ENCODE results near the gene TAOK3.
"Not testable (repeated sequence)": the region's sequence is repeated elsewhere in the genome, so short reads cannot be mapped to it uniquely, and the experiment has no call there.

TAOK3 gene

DNA sequence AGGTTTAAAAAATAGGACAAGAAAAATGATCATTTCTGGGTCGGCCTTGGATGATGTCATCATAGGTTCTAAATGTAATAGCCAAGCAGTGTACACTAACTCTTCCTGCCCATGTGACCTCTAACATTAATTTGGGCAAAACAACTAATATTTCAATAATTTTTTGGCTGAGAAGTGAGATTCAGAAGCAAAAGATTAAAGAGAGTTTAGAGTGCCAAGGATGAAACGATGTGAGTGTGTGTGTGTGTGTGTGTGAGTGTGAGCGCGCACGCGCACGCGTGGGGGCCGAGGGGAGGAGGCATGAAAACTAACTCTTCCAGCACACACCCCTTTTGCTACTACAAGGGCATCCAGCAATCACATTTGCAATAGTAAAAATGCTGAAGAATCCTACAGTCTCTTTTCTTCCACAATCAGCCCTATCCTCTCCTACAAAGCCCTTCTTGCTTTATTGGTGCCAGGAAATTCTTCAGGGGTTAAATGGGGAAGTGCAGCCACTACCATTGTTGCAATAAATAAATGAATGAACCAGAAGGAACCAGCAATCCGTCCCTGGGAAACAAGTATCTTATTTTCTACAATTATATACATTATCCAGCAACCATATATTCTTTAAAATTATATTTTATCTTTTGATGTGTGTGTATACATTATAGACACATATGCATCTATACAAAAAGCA is 183.9 kb downstream of the TAOK3 start:
- DNase-seq = no peak

DNA sequence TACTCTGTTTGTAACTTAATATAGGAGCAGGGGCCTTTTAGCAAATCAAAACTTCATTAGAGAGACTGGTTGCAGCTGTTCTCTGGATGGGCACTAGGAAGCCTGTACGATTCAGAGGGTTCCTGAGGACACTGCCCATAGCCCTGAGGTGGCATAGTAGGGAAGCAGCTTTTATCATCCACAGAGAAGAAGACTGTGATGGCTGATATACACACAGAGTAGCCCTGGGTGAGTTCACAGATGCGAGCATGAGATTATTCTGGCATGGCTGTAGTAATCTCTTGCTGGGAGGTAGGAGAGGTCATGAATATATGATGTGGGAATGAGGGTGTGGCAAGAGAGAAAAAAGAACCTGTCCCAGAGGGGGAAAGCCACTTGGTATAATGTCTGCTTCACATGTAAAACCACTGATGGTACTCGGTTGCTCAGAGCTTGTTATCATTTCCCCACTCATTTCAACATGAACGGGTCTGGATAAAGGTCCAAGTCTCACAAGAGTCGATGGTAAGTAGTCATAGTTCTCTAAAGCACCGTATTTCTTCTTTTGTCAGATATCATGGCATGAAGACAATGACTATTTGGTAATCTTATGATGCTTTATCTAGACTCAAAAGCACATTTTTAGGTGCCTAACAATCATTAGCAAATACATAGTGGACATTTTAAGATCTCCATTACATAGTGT is 184.8 kb downstream of the TAOK3 start:
- DNase-seq = peak; percentile 73

DNA sequence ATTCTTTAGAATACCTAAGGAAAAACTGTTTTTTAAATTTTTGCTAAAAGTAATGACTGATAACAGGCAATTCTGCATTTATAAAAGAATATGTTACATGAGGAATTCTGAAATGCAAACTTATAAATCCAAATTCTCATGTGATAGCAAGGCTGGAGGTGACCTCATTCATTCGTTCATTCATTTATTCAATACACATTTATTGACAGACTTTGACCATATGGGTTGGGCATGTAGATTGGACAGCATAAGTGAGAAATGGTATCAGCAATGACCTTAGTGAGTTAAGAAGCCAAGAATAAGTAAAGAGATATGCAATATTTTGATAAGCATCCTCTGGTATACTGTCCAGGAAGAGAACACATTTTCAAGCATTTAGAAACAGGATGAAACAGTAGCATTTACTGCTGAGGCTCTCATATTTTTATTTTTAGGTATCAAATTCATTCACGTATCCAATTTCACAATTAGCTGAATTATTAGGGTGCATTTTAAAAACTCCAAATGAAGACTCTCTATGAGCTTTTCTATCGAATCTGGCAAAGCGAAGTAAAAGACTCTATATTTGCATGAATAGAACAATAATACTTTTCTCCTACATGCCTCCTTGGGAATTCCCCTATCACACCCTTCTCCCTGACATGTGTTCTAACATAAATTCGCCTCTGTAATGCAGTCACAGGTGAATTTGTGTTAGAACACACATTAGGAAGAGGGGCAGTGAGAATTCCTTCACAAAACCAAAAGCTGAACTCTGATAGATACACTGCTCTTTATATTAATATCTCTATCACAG is 186.9 kb downstream of the TAOK3 start:
- DNase-seq = no peak

- no peak for DNase-seq
Measured at GRCh38 chr12:118183711-118184110, 189.0 kb downstream of the TAOK3 start.

GRCh38 chr12:118183155-118183554 is 189.6 kb downstream of the TAOK3 start:
- no peak for DNase-seq

GRCh38 chr12:118175823-118176447 is 196.8 kb downstream of the TAOK3 start:
- DNase-seq = no peak

DNA sequence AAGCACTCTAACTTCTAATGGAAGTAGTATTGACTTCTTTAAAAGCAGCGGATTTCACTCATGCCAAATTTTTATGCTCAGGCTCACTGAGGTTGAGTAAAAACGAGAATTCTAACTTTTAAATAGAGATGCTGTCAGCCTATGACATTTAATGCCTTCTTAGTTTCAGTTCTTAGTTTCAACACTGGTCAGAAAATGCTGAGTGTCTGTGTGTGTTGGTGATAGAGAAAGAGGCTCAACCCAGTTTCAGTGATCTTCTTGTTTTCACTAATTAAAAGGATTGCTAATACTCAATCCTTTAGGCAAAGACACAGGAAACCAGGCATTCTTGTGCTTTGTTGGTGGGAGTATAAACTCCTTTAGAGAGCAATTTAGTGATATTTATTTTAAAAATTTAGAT is 205.8 kb downstream of the TAOK3 start:
- no peak for DNase-seq

- DNase-seq = peak; percentile 31
Measured at GRCh38 chr12:118164798-118165486, 207.8 kb downstream of the TAOK3 start.

DNA sequence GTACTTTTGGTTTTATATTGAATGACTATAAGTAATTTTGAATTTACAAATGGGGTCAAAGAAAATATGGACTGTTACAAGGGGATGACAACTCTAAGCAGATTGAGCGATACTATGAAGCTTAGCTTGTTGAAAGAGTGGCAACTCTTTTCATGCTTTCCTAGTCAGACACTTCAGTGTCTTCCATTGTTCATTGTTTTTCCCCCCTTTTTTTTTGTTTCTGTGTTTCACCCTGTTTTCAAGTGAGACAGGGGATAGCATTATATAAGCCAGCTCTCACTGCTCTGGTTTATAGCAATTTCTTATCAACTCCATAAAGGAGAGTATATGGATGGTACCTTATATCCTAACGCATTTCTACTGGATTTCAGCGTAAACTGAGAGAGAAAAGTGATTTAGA is 212.2 kb downstream of the TAOK3 start:
- DNase-seq = no peak

DNA sequence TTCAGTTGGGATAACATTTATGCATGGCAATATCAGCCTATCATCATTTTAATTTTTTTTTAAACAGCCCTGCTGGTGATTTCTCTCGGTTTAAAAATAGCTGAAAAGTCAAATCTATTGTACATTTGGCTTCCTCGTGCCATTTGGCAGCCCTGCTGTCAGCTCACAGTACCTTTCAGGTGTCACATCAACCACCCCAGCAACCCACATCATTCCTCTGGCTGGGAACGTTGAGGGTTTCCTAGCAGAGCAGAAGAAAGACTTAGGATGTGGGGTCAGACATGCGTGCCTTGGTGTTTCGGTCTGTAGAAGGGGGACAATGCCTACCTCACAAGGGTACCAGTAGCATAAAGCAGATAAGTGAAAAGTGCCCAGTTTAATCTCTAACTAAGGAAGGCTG is 221.0 kb downstream of the TAOK3 start:
- no peak for DNase-seq

GRCh38 chr12:118150625-118151024 is 222.1 kb downstream of the TAOK3 start:
- no peak for DNase-seq

DNA sequence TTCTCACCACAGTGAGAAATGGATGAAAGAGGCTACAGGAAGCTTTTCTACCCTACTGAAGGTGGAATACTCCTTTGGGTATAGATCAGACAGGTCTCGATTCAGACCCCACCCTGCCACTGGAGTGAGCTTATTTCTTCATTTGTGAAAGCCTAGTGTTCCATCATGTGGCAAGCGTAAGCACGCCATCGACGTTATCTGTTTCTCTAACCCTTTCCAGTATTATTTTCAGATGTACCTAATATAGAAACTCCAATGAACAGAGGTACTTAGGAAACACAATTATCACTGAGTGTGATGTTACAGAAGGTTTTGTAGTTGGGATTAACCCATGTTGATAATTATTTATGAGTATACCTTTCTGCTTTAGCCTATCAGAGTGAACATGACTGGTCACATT is 224.4 kb downstream of the TAOK3 start:
- no peak for DNase-seq

DNA sequence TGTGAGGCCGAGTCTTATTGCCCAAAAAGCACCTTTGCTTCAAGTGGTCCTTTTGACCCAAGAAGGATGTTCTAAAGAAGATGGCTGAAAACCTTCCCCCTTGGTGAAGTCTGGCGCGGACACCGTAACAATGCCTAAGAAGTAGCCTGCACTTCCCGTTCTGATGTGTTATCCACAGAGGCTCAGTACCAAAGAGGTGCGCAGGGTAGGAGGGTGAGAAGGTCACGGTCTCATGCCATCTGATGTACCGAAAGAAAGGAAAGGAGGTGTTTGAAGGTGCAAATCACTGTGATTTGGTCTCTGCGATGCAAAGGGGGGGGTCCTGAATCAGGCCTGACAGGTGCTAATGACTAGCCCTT is 226.9 kb downstream of the TAOK3 start:
- no peak for DNase-seq

- DNase-seq = no peak
Measured at GRCh38 chr12:118145113-118145797, 227.5 kb downstream of the TAOK3 start.

DNA sequence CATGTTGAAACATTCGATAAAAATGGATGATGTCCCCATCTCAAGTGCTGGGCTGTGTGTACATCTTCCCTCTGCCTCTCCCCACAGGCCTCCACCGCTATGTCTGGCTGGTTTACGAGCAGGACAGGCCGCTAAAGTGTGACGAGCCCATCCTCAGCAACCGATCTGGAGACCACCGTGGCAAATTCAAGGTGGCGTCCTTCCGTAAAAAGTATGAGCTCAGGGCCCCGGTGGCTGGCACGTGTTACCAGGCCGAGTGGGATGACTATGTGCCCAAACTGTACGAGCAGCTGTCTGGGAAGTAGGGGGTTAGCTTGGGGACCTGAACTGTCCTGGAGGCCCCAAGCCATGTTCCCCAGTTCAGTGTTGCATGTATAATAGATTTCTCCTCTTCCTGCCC is 228.2 kb downstream of the TAOK3 start:
- no peak for DNase-seq

- no peak for DNase-seq
Measured at GRCh38 chr12:118140825-118141224, 231.9 kb downstream of the TAOK3 start.

- DNase-seq = no peak
Measured at GRCh38 chr12:118137148-118137678, 235.5 kb downstream of the TAOK3 start.

- DNase-seq = peak; percentile 55
Measured at GRCh38 chr12:118136559-118137003, 236.1 kb downstream of the TAOK3 start.

DNA sequence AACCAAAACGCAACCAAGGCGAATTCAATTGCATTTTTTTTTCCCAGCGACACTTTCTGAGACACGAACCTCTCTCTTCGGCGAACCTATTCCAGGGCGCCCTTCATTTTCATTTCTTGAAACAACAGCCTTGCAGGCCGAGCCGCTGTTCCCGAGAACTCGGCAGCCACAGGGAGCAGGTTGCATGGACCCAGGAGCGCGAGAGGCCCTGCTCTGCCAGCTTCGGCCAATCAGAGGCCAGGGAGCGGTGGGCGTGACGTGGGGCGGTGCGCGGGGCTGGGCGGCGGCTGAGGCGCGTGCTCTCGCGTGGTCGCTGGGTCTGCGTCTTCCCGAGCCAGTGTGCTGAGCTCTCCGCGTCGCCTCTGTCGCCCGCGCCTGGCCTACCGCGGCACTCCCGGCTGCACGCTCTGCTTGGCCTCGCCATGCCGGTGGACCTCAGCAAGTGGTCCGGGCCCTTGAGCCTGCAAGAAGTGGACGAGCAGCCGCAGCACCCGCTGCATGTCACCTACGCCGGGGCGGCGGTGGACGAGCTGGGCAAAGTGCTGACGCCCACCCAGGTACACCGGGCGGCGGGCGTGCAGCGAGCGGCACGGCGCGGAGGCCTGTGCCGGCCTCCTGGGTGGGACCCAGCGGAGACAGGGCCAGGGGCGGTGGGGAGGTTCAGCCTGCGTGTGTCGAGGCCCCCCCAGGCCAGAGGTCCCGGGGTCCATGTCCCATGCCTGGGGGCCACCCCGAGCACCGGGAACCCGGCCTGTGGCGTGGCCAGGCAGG is 236.7 kb downstream of the TAOK3 start, which contains the start of gene PEBP1:
Gene PEBP1 (plus strand): TSS at position 337 of the 771 bp plus-strand sequence. CDS start 86 bp downstream, at position 423.
- peak; percentile 91 for DNase-seq

DNA sequence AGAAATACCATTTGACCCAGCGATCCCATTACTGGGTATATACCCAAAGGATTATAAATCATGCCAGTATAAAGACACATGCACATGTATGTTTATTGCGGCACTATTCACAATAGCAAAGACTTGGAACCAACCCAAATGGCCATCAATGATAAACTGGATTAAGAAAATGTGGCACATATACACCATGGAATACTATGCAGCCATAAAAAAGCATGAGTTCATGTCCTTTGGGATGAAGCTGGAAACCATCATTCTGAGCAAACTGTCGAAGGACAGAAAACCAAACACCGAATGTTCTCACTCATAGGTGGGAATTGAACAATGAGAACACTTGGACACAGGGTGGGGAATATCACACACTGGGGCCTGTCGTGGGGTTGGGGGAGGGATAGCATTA is 243.3 kb downstream of the TAOK3 start:
- DNase-seq = not testable (repeated sequence)

DNA sequence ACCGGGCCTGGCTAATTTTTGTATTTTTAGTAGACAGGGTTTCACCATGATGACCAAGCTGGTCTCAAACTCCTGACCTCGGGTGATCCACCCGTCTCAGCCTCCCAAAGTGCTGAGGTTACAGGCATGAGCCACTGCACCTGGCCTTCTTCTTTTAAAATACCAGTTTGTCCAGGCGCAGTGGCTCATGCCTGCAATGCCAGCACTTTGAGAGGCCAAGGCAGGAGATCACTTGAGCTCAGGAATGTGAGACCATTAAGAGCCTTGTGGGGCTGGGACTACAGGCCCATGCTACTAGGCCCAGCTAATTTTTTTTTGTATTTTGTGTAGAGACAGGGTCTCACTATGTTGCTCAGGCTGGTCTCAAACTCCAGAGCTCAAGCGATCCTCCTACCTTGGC is 244.8 kb downstream of the TAOK3 start:
- DNase-seq = no peak

Data from hematopoietic multipotent progenitor cell treated with erythropoietin and hydrocortisone succinate and interleukin-3 and kit ligand, for 8 days (in vitro differentiated cells).